ENCODE data around the gene CCDC122.

The CCDC122 gene

DNA sequence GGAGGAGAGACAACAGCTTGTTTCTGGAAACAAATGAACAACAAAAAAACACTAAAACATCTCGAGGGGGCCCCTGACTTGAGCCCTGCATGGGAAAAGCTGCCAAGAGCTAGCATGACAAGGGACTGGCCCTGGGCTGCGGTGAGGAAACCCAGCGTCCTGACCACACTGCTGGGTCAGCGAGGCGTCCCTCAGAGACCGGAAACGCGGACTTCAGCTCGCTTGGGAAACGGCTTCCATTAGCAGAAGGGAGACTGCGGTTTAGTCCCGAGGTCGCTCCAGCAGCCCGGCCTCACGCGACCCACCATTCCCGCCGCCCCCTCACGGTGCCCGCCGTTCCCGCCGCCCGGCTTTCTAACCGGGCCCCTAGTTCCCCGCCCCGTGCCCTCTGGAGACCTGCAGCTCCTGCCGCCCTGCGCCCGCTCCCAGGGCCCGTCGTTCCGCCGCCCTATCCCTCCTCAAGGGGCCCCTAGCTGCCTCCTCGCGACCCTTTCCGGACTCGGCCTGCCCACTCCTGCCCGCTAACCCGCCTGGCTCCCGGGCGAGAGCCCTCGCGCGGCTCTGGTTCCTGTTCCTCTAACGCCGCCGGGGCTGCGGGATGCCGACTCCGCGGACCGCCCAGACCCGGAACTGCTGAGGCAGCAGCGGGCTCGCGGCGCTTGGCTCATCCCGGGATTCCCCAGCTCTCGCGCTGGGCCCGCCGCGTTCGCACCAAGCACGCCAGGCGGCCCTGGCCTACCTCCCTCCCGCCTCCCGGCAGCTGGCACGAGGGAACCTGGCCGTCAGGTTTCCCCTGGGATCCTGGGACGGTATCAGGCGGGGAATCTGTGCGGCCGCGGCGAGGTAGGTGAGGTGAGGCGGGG lies at the start of gene CCDC122:
TSS of gene CCDC122 (minus strand) at position 849 of the 863 bp plus-strand sequence. CDS start 10,364 bp downstream, outside the sequence.
- DNase-seq (ENCODE audit: low read depth, low spot score), result peak; percentile 54

DNA sequence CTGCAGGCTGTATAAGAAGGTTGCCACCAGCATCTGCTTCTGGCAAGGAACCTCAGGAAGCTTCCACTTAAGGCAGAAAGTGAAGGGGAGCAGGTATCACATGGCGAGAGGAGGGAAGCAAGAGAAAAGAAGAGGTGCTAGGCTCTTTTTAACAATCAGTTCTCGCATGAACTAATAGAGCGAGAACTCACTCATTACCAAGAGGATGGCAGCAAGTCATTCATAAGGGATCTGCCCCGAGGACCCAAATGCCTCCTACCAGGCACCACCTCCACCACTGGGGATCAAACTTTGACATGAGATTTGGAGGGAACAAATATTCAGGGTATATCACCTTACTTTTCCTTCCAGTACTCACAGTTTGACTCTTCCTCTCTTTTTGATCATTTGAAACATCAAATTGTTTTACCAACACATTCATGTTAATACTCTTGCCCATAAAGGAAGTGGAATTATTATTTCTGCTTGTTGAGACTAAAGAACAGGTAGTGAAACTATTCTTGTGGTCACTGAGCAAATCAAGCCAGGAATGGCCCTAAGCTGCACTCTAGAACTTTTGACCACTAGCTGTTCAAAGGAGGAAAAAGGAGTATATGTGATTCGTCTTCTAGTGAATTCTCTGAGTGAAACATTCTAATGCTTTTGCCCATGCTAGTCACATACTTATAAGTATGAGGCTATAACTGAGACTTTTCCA lies 45.2 kb upstream of the CCDC122 start:
- no peak for DNase-seq (ENCODE audit: low read depth, low spot score)

DNA sequence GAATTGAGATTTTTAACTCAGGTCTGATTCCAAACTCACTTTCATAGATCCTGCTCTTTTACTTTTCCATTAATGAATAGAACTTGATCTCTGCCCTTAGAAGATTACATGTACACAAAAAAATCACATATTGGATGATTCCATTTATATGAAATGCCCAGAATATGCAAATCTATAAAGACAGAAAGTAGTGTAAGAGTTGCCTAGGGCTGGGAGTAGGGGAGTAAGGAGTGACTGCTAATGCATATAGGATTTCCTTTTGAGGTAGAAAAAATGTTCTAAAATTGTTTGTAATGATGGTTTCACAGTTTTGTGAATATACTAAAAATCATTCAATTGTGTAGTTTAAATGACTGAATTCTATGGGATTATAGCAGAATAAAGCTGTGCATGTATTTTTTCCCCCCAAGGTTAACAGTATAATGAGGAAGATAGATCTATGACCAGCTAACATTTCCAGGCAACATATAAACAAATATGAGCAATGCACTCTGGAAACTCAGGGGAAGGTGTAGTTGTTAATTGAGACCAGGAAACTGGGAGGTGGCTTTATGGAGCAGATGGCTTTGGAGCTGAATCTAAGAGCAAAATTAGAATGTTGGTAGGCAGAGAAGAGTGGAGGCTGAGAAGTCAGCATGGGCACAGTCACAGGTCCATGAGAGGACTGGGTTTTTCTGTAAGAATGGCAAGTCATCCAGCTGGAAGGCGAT lies 41.6 kb upstream of the CCDC122 start:
- no peak for DNase-seq (ENCODE audit: low read depth, low spot score)

DNA sequence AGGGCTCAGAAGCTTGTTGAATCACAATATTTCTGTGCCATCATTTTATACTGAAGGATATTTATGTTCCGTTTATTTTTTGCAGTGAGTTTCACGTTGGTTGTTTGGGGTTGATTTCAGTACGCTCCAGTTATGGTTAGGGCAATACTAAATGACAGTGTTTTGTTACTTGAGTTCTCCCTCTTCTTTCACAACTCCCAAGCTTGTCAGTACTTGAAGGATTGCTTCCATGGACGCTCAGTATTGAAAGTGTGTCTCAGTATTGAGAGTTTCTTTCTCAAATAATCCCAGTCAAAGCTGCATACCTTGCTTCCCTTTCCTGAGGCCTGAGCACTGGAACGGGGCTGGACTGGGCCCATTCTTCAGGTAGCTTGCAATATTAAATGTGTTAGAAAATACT lies 39.1 kb upstream of the CCDC122 start:
- DNase-seq (ENCODE audit: low read depth, low spot score), result no peak

DNA sequence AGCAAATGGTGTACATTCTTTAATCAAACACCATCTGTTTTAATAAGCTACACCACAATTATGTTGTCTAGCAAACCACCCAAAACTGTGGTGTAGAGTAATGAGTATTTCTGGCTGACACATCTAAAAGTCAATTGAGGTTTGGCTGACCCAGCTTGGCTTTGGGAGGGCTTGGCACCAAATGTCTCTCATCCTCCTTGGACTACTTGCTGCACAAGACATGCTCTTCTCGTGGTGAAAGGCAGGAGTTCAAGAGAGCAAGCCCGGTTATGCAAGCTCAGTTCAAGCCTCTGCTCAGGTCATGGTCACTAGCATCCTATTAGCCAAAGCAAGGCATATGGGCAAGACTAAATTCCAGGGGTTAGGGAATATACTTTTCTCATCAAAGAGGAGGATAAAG lies 37.3 kb upstream of the CCDC122 start:
- no peak for DNase-seq (ENCODE audit: low read depth, low spot score)

DNA sequence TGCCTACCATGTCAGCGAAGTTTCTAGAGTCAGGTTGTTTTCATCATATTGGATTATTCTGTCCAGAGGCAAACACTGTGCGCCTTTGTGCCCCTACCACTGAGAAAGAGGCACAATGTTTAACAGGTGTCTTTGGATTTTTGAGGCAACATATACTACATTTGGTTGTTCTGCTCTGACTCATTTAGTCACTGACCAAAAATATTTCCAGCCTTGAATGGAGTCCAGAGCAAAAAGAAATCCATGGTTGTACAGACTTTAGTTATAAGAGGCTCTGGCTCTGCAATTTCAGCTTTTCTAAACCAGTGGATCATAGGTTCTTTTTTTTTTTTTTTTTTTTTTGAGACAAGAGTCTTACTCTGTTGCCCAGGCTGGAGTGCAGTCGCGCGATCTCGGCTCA lies 35.9 kb upstream of the CCDC122 start:
- no peak for DNase-seq (ENCODE audit: low read depth, low spot score)

DNA sequence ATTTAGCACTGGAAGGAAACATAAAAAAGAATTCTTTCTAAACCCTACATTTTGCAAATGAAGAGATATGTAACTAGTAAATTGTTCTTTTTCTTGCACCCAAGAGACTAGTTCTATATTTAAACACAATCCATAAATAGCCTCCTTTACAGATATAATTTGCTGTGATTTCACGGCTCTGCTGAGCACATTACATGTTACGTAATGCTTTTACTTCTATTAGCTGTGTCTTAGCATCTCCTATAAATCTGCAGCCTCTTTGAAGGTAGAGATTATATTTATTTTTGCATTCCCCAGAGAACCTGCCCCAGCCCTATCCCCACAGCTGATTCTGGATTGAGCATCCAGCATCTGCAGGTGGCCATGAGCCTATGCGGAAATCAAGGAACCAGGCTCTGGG lies 32.3 kb upstream of the CCDC122 start:
- DNase-seq (ENCODE audit: low read depth, low spot score), result no peak

DNA sequence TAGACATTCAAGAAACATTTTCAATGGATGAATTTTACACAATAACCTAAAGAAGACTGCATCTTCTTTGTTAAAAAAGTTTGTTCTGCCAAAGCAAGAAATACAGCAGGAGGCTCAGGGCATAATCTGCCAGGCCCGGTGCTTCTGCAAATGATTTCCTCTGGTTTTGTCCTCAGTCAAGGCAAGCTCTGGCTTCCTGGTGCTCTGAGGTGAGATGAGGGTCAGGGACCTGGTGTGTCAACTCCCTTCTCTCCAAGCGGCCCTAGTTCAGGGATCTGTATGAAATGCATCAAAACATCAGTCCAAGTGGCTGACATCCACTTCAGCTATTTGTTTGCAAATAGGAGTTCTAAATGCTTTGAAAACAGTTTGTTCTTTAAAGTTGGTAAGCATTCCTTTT lies 31.7 kb upstream of the CCDC122 start:
- no peak for DNase-seq (ENCODE audit: low read depth, low spot score)

DNA sequence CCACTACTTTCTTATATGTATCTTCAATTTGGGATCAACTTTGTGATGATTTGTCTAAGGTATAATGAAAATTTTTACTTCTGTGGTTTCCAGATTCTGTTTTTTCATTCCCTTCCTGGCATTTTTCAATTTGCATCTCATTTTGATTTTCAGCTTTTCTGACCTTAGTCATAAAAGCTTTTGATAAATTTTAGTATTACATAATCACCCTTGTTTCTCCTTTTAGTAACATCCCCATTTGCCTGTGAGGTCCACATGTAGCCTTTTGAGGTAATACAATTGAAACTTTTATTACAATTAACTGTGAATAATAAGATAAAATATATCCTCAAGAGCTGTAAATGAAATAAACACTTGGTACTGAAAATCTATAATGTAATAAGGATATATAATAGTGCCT lies 31.3 kb upstream of the CCDC122 start:
- no peak for DNase-seq (ENCODE audit: low read depth, low spot score)

DNA sequence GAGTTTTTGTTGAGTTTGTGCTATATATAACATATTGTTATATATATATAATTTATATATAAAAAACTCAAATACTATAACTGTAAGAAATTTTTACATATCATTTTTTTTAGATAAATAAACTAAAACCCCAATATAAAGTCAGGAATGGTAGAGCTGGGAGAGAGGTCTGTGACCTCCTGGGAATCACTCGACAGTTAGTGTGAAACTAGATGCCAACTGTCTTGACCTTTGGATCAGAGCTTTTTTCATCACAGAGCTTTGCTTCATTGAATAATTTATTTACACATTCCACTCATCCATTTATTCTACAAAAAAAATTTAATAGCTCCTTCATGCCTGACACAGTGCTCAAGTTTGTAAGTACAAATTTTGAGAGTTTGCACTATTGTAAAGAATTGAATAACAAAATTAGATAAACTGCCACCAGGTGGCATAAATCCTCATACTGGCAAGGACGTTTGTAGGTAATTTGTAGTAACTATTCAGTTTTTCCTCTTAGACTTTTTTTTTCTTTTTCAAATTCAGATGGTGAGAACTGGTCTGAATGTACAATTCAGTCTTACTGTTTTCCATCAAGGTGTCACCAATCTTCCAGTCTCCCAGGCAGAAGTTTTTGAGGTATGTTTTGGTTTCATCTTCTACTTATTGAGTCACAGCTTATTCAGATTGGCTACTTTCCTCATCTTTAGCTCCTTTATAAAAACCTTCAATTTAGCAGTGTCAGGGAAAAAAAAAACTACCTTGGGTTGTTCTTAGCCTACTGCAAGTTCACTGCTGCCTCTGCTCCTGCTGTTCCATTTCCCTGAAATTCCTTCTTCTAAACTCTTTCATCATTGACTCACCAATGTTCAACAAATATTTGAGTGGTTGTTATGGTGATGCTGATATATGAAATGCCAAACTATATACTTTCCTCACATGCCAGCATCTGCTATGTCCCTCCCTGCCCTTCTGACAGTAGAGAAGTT lies 28.9 kb upstream of the CCDC122 start:
- DNase-seq (ENCODE audit: low read depth, low spot score), result no peak

DNA sequence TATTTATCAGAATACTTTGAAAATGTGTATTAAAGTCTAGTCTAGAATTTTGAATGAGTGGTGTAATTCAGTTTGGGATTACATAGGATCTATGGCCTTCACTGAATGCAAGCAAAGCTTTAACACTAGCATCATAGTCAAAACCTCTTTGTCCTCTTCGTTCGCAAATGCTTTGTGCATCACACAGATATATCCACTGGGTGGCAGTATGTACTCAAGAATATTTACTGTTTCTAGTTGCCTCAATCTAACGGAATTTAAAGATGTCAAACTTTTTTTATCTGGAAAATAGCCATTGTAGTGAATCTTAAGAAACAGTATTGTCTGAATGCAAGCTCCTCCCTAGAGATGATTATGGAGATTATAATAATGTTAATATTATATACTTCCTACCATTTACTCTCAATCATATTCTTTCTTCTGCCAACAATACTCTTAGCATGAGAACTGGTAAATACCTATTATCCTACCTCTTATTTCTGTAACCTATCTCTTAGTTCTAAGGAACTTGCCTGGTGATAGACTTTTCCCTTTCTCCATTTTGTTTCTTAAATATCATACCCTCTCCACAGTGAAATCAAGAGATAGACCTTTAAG lies 26.0 kb upstream of the CCDC122 start:
- DNase-seq (ENCODE audit: low read depth, low spot score), result no peak

DNA sequence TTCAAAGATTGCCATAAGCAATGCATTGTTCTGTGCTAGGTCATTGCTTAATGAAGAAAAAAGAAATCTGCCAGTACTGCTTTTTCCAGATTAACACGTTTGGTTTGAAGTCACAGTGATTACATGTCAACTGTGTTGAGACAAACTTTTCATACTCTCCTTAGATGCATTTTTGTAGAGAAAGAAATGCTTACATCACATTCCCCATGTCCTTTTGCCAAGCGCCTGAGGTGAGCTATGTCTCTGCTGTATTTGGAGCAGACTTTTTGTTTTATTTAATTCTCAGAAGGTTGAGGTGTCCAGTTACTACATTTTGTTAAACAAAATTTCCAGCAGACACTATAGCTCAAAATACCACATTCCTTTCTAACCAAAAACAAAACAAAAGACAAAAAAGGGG lies 16.4 kb upstream of the CCDC122 start:
- no peak for DNase-seq (ENCODE audit: low read depth, low spot score)

DNA sequence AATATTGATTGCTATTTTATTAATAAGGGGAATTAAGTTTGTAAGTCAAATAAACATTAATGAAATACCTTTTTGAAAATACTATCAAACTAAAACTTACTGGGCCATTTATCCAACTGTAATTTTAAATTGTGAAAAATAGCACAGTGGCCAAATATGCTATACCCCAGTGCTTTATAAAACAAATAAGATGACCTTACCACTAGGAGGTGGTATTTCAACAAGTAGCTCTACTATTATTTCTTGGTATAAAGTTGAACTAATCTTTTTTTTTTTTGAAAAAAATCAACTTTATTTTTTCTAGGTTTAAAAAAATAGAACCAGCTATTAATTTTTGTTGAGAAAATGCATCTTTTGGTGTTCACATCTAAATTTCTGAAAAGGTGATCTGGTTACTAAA lies 14.9 kb upstream of the CCDC122 start:
- no peak for DNase-seq (ENCODE audit: low read depth, low spot score)

DNA sequence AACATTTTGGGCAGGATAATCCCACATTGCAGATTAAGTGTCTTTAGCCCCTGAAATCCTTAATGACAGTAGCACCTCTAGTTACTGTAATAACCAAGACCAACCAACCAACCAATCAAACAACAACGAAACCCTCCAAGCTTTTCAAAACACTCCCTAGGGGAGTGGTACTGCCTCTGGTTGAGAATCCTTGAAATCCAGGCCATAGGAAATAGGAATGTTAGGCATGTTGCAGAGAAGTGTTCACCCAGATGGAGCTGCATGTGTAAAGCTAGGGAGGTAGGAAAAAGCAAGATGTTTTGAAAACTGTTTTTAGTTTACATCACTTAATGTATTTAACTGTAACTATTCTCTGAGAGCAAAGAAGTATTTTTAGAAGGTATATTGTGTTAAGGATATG lies 4.7 kb upstream of the CCDC122 start:
- no peak for DNase-seq (ENCODE audit: low read depth, low spot score)

DNA sequence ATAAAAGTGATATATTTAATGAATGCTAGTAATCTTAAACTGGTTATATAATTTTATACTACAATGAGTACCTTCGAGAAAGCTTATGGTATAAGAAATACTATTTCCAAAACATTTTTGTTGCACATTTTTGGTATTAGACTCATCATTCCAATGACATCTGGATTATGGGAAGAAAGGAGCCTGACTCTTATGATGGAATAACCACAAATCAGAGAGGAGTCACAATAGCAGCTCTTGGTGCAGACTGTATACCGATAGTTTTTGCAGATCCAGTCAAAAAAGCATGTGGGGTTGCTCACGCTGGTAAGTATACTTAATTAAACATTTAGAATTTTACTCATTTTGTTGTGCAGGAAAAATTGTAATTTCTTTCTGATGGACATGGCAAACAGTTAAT lies 4.1 kb upstream of the CCDC122 start:
- no peak for DNase-seq (ENCODE audit: low read depth, low spot score)

DNA sequence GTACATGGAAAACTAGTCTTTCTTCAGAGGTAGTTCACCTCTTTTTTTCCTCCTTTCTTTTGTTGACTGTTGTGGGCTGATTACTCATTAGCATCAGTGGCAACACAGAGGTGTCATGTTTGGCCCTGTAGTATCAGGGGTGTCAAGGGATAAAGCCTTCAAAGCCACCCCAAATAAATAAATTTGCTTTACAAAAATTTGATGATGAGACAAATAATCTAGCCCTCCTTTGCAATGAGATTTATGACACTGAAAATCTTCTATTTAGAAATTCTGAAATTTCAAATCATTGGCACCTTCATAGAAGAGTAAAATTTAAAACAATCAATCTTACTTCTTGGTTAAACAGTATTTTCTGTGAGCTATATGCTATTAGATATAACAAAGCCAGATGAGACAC lies 2.0 kb upstream of the CCDC122 start:
- DNase-seq (ENCODE audit: low read depth, low spot score), result no peak

DNA sequence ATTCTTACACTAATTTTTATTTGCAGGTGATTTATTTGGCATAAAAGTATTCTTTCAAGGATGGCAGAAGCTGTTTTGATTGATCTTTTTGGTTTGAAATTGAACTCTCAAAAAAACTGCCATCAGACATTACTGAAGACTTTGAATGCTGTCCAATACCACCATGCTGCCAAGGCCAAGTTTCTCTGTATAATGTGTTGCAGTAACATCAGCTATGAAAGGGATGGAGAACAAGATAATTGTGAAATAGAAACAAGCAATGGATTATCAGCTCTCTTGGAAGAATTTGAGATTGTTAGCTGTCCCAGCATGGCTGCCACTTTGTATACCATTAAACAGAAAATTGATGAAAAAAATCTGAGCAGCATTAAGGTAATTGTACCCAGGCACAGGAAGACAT lies 1.4 kb upstream of the CCDC122 start:
- no peak for DNase-seq (ENCODE audit: low read depth, low spot score)

DNA sequence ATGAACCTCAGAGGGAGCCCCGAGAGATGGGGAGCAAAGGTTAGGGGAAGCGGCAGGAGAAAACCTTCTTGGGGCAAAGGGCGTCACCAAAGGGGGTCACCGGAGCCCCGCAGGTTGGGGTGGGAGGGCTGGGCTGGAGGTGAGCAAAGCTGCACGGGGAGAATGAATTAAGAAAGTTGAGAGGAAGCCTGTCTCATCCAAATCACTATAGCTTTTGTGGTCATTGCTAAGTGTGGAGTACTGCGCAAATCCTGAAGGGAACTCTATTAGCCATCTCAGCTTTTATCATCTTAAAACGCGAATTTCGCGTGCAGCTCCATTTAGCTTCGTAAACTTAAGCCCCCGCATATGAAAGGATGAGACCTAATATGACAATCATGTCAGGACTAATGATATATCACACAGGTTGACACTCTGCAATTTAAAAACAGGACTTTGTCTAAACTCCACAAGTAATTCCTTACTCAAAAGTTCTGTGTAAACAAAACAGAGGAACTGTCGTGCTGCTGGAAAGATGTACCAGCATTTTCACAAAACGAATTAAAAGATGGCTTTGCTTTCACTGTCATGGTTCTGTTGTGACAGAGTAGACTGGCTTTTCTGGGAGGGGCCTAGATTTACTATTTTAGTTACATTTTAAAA lies 795 bp upstream of the CCDC122 start:
- DNase-seq (ENCODE audit: low read depth, low spot score), result no peak

DNA sequence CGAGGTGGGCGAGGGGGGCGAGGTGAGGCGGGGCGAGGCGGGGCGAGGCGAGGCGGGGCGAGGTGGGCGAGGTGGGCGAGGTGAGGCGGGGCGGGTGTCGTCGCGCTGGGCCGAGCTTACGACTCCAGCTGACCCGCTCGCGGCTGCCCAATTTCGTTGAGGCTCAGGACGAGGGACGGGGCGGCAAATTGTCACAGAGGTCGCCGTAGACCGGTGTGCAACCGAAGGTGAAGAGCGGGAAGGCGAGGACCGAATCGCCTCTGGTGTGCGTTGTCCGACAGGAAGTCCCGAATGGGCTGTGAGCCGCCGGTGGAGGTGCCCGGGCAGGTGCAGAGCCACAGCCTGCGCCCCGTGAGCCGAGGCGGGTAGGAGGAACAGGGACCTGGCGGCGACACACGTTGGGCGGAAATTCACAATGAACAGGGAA lies 228 bp upstream of the CCDC122 start, which contains the start of gene LACC1:
TSS of gene LACC1 (plus strand) at position 150 of the 427 bp plus-strand sequence. CDS start 1,082 bp downstream, outside the sequence.
- no peak for DNase-seq (ENCODE audit: low read depth, low spot score)

DNA sequence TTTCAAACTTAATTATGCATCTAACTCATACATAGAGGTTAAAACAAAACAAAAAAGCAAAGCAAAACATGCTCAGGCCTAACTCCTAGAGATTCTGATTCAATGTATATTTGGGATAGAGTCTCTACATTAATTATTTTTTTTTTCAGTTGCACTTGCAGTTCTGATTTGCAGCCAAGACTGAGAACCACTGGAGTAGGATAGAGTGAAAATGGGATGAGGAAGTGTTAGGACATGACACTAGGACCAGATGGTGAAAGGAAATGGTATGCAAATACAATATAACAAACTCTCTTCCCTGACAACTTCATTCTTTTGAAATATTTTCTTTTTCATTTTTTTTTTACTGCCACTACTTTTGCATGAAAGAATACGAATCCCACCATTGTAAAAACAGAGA lies 1.8 kb downstream of the CCDC122 start:
- DNase-seq (ENCODE audit: low read depth, low spot score), result no peak
